GM12864 (cell line): ENCODE measurements around the gene LRTM2.

Source experiments
- DNase-seq: peaks from one replicate; pipeline ENCODE4 v3.0.0-alpha.2; 2011; ENCODE audit warnings: low read depth
- H3K4me3 ChIP-seq: 2 replicates; pipeline ENCODE4 v1.5.1; 2011; ENCODE audit warnings: mild to moderate bottlenecking, low read depth, low read length, control low read depth
- CTCF ChIP-seq: IDR thresholded peaks from 2 replicates; pipeline ENCODE4 v1.5.1; 2011; ENCODE audit warnings: low read depth, mild to moderate bottlenecking, moderate library complexity, low read length, control low read depth, inconsistent platforms; ENCODE audit errors: missing control alignments

LRTM2 gene

GRCh38 chr12:1781772-1782171 lies 38.6 kb upstream of the LRTM2 start:
- TF ChIP-seq CTCF = no peak
- H3K4me3 ChIP-seq = no peak overlapping the region
- no peak for DNase-seq

GRCh38 chr12:1782215-1782614 lies 38.1 kb upstream of the LRTM2 start:
- no peak for DNase-seq
- TF ChIP-seq CTCF = no peak
- no peak overlapping the region for H3K4me3 ChIP-seq

- H3K4me3 ChIP-seq = no peak overlapping the region
- TF ChIP-seq CTCF = no peak
- no peak for DNase-seq
Observed at GRCh38 chr12:1787714-1788113, 32.7 kb upstream of the LRTM2 start.

GRCh38 chr12:1790444-1790843 lies 29.9 kb upstream of the LRTM2 start:
- no peak for TF ChIP-seq CTCF
- no peak overlapping the region for H3K4me3 ChIP-seq
- DNase-seq = no peak

- peak; percentile 34 for DNase-seq
- no peak overlapping the region for H3K4me3 ChIP-seq
- TF ChIP-seq CTCF = peak; percentile 78
Observed at GRCh38 chr12:1791104-1791841, 29.1 kb upstream of the LRTM2 start.

GRCh38 chr12:1792406-1792805 lies 28.0 kb upstream of the LRTM2 start:
- no peak for TF ChIP-seq CTCF
- no peak for DNase-seq
- no peak overlapping the region for H3K4me3 ChIP-seq
